Lung (tissue), 12 donors: ENCODE results near the gene DLG1. TPM values are rescaled to one million over a fixed set of nuclear protein-coding genes. Genes with fewer than 3 reads are reported as not detected.

Experiments
- ATAC-seq: fragments of 200-7000 bp; cut with Tn5 transposase; one replicate; pipeline ENCODE4 v1.9.1; 2020; ENCODE audit warnings: moderate number of reproducible peaks; ENCODE audit not compliant: insufficient read depth, low FRiP score
- DNase-seq, 3 donors: peaks; one replicate each; pipeline ENCODE4 v3.0.0-alpha.2; 2013 to 2017
- H3K27ac ChIP-seq, 2 donors: one replicate each; pipeline ENCODE4 v1.5.1; 2013; ENCODE audit warnings: mild to moderate bottlenecking in 2 of 2, moderate library complexity in 2 of 2, control low read depth in 1 of 2, inconsistent platforms in 1 of 2, low read depth in 1 of 2, low read length in 1 of 2
- H3K27me3 ChIP-seq, 3 donors: one replicate each; pipeline ENCODE4 v1.5.1; 2013; ENCODE audit warnings: low read length in 2 of 3; ENCODE audit not compliant: control insufficient read depth in 3 of 3, insufficient read depth in 3 of 3
- H3K36me3 ChIP-seq, 4 donors: one replicate each; pipeline ENCODE4 v1.5.1; 2013; ENCODE audit warnings: low read length in 4 of 4, mild to moderate bottlenecking in 1 of 4, moderate library complexity in 1 of 4; ENCODE audit not compliant: control insufficient read depth in 4 of 4, insufficient read depth in 4 of 4
- H3K4me1 ChIP-seq, 5 donors: one replicate each; pipeline ENCODE4 v1.5.1; 2013; ENCODE audit warnings: low read length in 5 of 5, mild to moderate bottlenecking in 2 of 5, moderate library complexity in 1 of 5; ENCODE audit not compliant: control insufficient read depth in 5 of 5, insufficient read depth in 5 of 5
- H3K4me3 ChIP-seq: one replicate; pipeline ENCODE4 v1.5.1; 2013; ENCODE audit warnings: mild to moderate bottlenecking, control low read depth, moderate library complexity
- H3K9ac ChIP-seq, 2 donors: one replicate each; pipeline ENCODE4 v1.5.1; 2013; ENCODE audit warnings: low read length in 2 of 2, control low read depth in 1 of 2; ENCODE audit not compliant: insufficient read depth in 1 of 2
- H3K9me3 ChIP-seq, 4 donors: one replicate each; pipeline ENCODE4 v1.5.1; 2013; ENCODE audit warnings: low read length in 3 of 4, mild to moderate bottlenecking in 1 of 4, moderate library complexity in 1 of 4; ENCODE audit not compliant: control insufficient read depth in 4 of 4, insufficient read depth in 3 of 4
- CTCF ChIP-seq: IDR thresholded peaks from 2 replicates; pipeline ENCODE4 v1.5.1; 2012; ENCODE audit warnings: mild to moderate bottlenecking; ENCODE audit errors: control extremely low read depth, extremely low read depth
- WGBS, 2 donors: extraction: QIAGEN DNeasy Blood & Tissue Kit; methylation state at CpG; one replicate each; pipeline ENCODE4 v1.1.7; 2013; 5-methylcytosine and 5-hydroxymethylcytosine counted together
- polyA plus RNA-seq, 2 donors: library from polyadenylated mRNA; stranded (reverse); fragments of 200-250 nt; gene quantifications; one replicate each; pipeline ENCODE4 v1.2.1, GENCODE V29; 2013
- total RNA-seq, 2 donors: library from RNA; depleted of rRNA in 1 of 2; stranded (reverse); fragments of >200 nt in 1 of 2; gene quantifications; one replicate each; pipeline ENCODE4 v1.2.1, GENCODE V29; 2014 to 2021
- donor health status: control.
- donor health status: control.
- donor health status: Bipolar disorder and iron deficiency.
- donor health status: healthy.
- donor health status: DM: yes; HTN: yes; CAD: no.

DLG1 gene
- total and polyA plus RNA-seq, 4 donors = 16.0 to 114 (median 45.7) TPM

- Histone ChIP-seq H3K4me3 (no peak overlapping the region), H3K4me1 (peaks cover 0 to 12% (median 6%) of the 10 kb centered on the region in 5 donors), H3K9me3 (no peaks in the 10 kb centered on the region), H3K27ac (no peak overlapping the region), H3K9ac (no peak overlapping the region), H3K27me3 (no peaks in the 10 kb centered on the region), H3K36me3 (no peaks in the 10 kb centered on the region)
- TF ChIP-seq CTCF = no peak
- WGBS, 2 donors = 78 to 84% methylated on average over 5 of the region's 5 CpGs
- DNase-seq (no peak), ATAC-seq (no peak)
Measured at GRCh38 chr3:197000211-197000610, 298.2 kb downstream of the DLG1 start.

- 90% methylated on average over 21 of the region's 21 CpGs for WGBS, 2 donors
- H3K9me3 ChIP-seq = no peaks in the 10 kb centered on the region
- H3K9ac ChIP-seq = no peak overlapping the region
- H3K4me1 ChIP-seq = peaks cover 0 to 10% (median 4%) of the 10 kb centered on the region in 5 donors
- H3K27ac ChIP-seq = no peak overlapping the region
- H3K4me3 ChIP-seq = no peak overlapping the region
- DNase-seq (no peak), ATAC-seq (no peak)
- no peaks in the 10 kb centered on the region for H3K27me3 ChIP-seq
- H3K36me3 ChIP-seq = no peaks in the 10 kb centered on the region
- TF ChIP-seq CTCF = no peak
Measured at GRCh38 chr3:196998966-196999760, 299.2 kb downstream of the DLG1 start.

- H3K27me3 ChIP-seq = no peaks in the 10 kb centered on the region
- no peak overlapping the region for H3K27ac ChIP-seq
- 94% methylated on average over 15 of the region's 15 CpGs for WGBS, 2 donors
- H3K4me3 ChIP-seq = no peak overlapping the region
- H3K9ac ChIP-seq = no peak overlapping the region
- ATAC-seq (no peak), DNase-seq (no peak)
- H3K9me3 ChIP-seq = no peaks in the 10 kb centered on the region
- H3K36me3 ChIP-seq = no peaks in the 10 kb centered on the region
- peaks cover 0 to 4% (median 0%) of the 10 kb centered on the region in 5 donors for H3K4me1 ChIP-seq
- no peak for TF ChIP-seq CTCF
Measured at GRCh38 chr3:196997311-196997710, 301.1 kb downstream of the DLG1 start.
